SU-DHL-6 (cell line): Measurements from ENCODE around the gene ADPRH.

Experiments used
- CTCF ChIP-seq: fragments of 200-600 bp; sonication (generic); IDR thresholded peaks from one replicate; pipeline ENCODE4 v1.5.1; 2017; ENCODE audit warnings: antibody characterized with exemption, mild to moderate bottlenecking, low read length, moderate library complexity; ENCODE audit not compliant: insufficient read depth, poor library complexity, severe bottlenecking
- EZH2phosphoT487 ChIP-seq: fragments of 200-600 bp; sonication (generic), shearing (Covaris generic); conservative IDR thresholded peaks from 2 replicates; pipeline ENCODE4 v1.6.1; 2018; ENCODE audit warnings: mild to moderate bottlenecking, antibody characterized with exemption, low read length, moderate library complexity, mixed read lengths

GRCh38 chr3:119600732-119601131, 21.4 kb downstream of the ADPRH start:
- TF ChIP-seq EZH2phosphoT487 (no peak), CTCF (no peak)
